HTR-8/SVneo (cell line): Measurements from ENCODE around the gene DDX6.
"Not testable (repeated sequence)": the region's sequence is repeated elsewhere in the genome, so short reads cannot be mapped to it uniquely, and the experiment has no call there.

ENCODE experiments used
- DNase-seq: peaks from one replicate; pipeline ENCODE4 v3.0.0; 2011; ENCODE audit warnings: low spot score, mixed read lengths; ENCODE audit not compliant: insufficient read length
- FAIRE-seq: peaks from 2 replicates; lab custom pipeline; 2011; peaks lifted over from hg19 to GRCh38; lab: Jason Lieb, UNC

The DDX6 gene

DNA sequence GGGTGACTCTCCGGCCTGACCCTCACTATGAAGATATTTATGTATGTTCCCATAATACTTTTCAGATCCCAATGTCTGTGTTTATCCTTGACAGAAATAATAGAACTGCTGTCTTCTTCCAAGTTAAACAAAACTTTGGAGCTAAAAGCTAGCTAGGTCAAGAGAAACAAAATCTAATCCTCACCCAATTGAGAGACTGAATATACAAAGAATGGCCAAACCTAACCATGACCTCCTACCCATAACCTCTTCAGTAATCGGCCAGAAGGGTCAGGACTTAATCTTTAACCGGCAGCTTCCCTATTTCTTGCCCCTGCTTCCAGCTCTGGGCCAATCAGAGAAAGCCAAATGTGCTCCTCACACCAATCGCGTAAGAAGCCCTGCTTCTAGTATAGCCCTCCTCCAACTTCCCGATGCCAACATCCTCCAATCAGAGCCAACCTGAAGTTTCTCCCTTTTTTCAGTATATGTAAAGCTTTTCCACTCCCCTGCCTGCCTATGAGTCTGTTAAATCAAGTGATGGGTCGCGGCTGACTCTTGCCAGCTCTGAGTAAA is 1.7 kb upstream of the DDX6 start:
- FAIRE-seq (peak; percentile 55), DNase-seq (peak; percentile 85)

DNA sequence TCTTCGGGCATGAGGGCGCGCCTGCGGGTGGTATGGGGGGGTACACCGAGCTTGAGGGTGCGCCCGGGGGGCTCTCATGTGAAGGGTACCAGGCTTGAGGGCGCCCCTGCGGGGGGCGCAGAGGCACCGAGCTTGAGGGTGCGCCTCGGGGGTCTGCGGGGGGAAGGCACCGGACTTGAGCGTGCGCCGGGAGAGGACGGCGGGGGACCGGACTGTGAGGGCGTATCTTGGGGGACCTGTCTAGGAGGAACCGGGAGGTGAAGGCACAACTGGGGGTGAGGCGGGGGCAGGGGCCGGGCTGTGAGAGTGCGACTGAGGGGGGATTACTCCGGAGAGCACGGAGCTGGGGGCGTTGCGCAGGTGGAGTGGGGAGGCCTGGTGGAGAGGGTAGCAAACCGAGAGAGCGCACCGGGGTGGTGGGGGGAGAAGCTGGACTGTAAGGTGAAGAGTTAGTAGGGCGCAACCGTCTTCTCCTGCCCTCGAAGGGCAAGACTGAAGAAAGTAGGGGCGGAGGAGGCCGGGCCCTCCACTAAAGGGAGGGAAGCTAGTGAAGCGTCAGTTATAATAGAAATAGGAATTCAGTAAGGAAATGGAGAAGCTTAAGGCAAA is 1.1 kb upstream of the DDX6 start:
- FAIRE-seq (no peak), DNase-seq (no peak)

DNA sequence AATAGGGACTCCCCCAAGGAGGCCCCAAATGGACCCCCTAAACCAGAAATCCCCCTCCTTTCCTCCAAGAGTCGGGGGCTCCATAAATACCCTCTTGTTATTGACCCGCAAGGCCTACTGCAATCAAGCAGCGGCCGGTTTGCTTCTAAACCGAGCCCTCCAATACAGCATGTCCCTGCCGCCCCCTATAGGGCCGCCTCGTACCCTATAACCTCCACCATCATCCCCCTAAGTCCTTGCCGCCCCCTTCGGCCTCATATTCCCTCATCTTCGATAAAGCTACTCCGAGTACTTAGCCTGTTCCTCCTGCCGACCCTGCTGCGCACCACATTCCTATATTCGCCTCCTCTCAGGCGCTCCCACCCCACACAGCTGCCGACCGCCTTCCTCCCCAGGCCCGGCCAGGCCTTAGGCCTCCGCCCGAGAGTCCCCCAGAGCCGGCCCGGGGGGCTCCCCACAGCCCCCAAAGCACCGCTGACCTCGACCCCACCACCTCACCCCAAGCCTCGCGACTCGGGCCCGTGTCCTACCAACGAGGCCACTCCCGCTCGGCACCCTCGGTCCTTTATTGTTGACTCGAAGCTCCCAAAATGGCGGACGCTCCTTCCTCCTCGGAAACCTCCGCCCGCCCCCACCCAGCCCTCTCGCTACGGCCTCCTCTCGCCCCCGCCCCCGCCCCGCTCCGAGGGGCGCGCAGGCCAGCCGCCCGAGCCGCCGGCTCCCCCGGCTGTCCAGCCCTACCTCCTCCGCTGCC is 430 bp downstream of the DDX6 start:
- DNase-seq, result peak; percentile 66
- no peak for FAIRE-seq

DNA sequence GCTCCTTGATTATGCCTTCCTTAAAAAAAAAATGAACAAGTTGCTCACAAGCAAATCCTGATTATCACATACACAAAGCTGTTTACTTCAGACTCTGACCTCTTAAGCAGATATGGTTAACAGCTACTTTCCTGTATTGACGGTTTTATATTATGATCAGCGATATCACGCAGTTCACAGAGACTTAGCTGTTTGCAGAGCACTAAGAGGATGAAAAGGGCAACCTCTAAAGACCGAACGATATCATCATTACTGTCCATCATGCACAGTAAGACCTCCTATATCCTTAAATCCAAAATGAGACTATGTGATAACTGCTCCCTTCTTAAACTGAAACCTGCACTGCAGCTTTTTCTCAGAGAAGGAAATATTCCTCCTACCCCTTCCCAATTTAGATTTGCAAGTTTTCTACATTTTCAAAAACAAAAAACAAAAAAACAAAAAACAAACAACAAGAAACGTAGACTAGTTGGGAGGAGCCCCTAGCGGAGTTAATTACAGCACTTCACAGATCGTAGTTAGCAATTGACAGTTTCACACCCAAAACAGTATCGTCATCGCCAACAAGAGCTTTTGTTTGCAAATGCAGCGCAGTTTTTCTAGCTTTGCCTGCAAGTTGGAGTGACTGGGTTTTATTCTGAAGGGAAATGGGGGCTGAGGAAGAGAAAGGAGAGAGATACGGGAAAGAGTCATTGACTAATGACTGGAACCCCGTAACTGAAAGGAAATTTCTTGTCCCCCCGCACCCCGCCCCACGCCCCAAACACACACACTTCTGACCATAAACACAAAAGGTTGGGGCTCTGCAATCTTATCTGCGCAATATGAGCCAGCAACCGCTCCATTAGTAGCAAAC is 1.2 kb downstream of the DDX6 start:
- peak; percentile 10 for DNase-seq
- no peak for FAIRE-seq

DNA sequence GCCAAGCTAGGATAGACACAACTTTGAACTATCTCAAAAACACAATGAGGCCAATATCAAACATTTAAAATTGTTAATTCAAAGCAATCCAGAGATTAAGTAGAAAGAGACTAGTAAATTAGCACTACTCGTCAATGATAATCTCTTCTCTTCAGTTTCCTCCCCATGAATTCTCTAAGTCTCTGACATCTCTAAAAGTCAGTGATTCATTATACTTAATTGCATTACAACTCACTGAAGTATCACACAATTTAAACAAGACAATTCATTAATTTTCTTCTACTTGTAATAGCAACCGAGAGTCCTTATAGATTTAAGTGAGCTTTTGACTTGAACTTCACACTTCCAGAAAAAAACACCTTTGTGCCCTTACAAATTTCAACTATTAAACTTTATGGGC is 4.3 kb downstream of the DDX6 start:
- FAIRE-seq, result no peak
- no peak for DNase-seq

DNA sequence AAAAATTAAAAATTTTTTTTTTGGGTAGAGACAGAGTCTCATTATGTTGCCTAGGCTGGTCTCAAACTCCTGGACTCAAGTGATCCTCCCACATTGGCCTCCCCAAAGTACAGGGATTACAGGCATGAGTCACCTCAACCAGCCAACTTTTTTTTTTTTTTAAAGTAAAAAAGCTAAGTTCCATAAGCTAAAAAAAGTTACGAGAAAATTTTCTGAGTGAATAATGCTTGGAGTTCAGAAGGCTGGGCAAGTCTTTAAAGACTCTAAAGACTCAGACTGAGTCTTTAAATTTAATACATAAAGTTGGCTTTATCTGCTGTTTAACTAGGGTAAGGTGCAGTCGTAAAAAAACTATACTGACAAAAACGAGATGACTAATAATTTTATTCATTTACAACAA is 5.6 kb downstream of the DDX6 start:
- DNase-seq (no peak), FAIRE-seq (no peak)

DNA sequence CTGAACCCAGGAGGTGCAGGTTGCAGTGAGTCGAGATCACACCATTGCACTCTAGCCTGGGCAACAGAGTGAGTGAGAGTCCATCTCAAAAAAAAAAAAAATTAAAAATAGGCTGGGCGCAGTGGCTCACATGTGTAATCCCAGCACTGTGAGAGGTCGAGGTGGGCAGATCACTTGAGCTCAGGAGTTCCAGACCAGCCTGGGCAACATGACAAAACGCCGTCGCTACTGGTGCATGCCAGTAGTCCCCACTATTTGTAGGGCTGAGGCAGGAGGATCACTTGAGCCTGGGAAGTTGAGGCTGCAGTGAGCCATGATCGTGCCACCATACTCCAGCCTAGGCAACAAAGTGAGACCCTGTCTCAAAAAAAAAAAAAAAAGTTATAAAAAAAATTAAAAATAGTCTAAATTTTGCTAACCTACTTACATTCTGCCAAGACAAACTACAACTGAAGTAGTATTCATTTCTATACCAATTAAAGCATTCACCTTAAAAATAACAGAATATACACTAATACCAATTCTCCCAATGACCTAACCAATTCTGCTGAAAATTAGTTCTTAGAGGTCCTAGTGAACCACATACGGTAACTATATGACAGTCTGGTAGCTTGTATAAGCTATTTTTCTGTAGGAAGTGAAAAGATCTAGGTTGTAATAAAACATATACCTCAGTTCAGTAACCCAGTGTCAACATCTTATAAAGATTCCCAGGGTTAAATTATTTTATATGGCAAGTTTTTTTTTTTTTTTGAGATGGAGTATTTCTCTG is 7.1 kb downstream of the DDX6 start:
- DNase-seq, result no peak
- FAIRE-seq, result no peak

DNA sequence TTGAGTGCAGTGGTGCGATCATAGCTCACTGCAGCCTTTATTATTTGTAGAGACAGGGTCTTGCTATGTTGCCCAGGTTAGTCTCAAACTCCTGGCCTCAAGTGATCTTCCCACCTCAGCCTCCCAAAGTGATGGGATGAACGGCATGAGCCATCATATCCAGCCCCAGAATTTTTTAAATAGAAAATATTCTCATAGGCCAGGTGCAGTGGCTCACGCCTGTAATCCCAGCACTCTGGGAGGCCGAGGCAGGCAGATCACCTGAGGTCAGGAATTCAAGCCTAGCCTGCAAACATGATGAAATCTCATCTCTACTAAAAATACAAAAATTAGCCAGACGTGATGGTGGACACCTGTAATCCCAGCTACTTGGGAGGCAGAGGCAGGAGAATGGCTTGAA is 7.6 kb downstream of the DDX6 start:
- not testable (repeated sequence) for DNase-seq, FAIRE-seq

DNA sequence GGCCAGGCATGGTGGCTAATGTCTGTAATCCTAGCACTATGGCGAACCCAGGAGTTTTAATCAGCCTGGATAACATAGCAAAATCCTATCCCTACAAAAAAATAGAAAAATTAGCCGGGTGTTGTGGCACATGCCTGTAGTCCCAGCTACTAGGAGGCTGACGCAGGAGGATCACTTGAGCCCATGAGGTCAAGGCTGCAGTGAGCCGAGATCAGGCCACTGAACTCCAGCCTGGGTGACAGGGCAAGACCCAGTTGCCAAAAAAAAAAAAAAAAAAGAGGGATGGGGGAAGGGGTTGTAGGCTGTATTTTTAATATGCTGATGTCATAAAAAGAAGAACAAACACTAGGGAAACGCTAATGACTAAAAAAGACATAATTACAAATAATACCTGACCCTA is 12.1 kb downstream of the DDX6 start:
- no peak for DNase-seq
- FAIRE-seq, result no peak

DNA sequence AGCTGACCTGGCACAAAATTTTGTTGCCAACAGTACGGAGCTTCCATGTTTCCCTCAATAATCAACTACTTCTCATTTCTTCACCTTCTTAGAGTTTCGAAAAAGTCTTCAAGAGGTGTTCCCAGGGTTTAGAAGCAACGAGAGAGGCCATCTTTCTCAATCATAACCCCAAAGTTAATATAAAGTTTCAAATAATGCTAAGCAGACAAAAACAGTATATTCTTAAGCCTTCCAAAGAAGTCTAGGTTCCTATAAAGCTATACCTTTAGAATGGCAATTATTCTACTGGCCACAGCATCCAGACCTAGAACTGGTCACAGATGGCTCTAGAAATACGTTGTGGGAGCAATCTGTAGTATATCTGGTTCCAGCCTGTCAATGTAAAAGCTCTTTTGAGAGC is 16.9 kb downstream of the DDX6 start:
- no peak for DNase-seq
- no peak for FAIRE-seq

DNA sequence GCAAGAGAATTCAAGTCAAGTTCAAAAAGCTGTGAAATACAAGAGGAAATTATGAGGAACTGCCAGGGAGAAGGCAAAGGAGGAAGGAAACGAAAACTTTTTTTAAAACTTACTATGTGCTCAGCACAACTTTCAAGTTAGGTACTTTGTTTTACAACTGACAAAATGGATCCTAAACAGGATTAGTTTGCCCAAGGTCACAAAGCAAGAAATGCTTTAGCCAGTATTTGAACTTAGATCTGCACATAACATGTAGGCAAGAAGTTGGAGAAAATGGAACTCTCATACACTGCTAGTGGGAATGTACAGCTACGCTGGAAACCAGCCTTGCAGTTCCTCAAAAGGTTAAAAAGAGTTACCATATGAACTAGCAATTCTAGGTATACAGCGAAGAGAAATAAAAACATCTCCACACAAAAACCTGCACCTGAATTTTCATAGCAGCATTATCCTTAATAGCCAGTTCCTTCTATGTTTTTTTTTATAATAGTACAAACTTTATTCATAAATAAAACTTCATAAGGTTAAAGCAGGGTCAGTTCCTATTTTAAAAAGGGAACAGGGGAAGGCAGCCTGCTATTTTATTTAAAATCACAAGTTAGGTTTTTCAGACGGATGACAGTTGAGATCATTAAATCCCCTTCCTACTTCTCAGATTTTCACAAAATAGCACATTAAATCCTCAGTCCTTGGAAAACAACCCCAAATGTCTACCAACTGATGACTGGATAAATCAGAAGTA is 19.2 kb downstream of the DDX6 start:
- DNase-seq (no peak), FAIRE-seq (no peak)

DNA sequence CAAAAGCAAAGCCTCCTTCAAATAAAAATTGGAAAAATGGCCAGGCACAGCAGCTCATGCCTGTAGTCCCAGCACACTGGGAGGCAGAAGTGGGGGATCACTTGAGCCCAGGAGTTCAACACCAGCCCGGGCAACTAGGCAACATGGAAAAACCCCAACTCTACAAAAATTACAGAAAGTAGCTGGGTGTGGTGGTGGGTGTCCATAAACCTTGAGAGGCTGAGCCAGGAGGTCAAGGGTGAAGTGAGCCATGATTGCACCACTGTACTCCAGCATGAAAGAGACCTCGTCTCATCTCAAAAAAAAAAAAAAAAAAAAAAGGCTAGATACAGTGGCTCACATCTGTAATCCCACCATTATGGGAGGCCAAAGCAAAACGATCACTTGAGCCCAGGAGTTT is 22.3 kb downstream of the DDX6 start:
- FAIRE-seq (no peak), DNase-seq (no peak)

DNA sequence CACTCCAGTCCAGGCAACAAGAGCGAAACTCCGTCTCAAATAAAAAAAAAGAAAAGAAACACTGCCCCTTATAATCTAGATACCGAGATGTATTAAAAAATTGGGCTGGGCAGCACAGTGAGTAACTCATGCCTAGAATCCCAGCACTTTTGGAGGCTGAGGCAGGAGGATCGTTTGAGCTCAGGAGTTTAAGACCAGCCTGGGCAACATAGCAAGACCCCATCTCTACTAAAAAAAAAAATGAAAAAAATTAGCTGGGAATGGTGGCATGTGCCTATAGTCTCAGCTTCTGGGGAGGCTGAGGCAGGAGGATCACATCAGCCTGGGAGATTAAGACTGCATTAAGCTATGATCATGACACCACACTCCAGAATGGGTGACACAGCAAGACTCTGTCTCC is 24.9 kb downstream of the DDX6 start:
- FAIRE-seq, result no peak
- DNase-seq, result no peak

DNA sequence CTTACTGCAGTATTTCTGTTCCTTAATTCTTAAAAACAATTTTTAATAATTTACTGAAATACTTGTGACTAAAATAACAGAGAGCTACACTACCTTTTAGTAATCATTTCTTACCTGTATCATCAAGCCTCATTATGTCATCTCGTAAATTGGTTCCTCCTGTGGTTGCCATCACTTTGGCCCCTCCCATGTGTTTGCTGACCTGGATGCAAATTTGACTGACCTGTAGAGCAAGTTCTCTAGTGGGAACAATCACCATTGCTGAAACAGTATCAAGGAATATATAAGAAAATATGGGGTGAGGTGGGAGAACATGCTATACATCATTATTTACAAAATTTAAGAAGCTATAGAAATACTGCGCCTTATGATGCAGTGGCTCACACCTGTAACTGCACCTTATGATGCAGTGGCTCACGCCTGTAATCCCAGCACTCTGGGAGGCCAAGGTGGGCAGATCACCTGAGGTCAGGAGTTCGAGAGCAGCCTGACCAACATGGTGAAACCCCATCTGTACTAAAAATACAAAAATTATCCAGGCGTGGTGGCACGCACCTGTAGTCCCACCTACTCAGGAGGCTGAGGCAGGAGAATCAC is 25.8 kb downstream of the DDX6 start:
- not testable (repeated sequence) for DNase-seq, FAIRE-seq

DNA sequence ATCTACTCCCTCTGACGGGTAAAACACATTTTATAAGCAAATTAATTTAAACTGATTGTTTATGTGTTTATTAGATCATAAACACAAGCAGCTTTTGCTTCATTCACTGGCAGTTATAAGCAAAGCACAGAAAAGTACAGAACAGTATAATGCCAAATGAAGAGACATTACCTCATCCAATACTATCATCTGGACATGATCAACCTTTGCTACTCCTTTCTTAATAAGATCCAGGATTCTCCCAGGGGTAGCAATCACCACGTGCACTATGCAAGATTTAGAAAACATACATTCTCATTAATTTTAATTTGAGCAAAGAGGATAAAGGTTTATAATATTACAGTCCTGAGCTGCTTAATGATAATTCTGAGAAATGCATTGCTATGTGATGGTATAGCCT is 27.9 kb downstream of the DDX6 start:
- FAIRE-seq, result no peak
- no peak for DNase-seq

DNA sequence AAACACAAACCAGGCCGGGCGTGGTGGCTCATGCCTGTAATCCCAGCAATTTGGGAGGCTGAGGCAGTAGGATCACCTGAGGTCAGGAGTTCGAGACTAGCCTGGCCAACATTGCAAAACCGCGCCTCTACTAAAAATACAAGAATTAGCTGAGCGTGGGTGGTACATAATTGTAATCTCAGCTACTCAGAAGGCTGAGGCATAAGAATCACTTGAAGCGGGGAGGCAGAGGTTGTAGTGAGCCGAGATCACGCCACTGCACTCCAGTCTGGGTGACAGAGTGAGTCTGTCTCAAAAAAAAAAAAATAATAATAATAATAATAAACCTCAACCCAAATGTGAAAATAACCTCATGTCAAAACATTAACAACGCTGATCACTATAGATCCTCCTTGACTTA is 29.0 kb downstream of the DDX6 start:
- FAIRE-seq, DNase-seq: not testable (repeated sequence)

DNA sequence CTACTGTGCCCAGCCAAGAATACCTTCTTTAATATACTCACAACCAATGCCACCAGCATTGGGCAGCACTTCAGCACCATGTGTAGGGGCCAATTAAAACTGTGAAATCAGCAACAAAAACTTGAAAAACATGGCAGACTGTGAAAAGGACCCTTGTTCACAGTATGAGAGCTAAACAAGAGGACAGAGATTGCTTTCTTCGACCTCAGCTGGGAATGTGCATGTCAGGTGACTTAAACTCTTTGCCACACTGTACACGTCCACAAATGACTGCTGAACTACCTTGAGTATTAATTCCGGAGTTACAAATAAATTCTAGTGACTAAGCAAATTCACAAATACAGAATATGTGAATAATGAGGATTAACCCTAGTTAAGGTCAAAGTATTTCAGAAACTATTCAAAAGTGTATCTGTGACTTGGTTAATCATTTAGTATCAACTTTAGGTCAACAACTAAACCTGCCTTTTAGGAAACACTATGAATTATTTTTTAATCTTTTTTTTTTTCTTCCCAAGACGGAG is 33.0 kb downstream of the DDX6 start:
- FAIRE-seq, result no peak
- no peak for DNase-seq

DNA sequence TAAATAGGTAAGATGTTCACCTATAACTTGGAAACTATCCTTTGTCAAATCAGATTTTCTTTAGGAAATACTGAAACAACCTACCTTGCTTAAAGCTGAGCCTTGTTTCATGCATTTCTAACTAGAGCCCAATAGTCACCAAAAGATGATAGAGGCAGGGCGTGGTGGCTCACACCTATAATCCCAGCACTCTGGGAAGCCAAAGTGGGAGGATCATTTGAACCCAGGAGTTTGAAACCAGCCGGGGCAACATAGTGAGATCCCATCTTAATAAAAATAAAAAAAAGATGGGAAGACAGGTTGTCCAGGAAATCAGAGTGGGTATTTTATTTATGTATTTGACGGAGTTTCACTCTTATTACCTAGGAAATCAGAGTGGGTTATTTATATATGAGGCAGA is 38.3 kb downstream of the DDX6 start:
- DNase-seq (no peak), FAIRE-seq (no peak)

DNA sequence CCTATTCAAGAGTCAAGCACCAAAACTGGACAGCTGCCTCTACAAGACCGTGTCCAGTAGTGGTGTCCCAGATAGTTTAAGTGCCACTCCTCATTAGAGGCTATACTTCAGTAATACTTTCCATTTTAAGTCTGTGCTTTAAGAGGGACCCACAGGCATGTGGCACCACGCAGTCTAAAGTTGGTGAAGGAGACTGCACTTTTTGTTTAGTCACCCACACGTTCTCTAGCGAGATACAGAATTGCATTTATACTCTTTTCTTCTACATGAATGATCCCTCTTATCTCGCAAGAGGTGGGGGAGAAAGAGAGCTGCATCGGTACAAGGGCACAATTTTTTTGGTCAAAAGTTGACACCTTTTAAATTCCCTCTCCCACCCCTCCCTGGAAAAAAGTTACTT is 41.5 kb downstream of the DDX6 start:
- DNase-seq, result no peak

More for the DNA sequence above, 41.5 kb downstream of the DDX6 start:
- FAIRE-seq, result no peak
